DND-41 (cell line): Measurements from ENCODE around the gene POLR3G.

ENCODE experiments used
- ATAC-seq: fragments of 200-7000 bp; cut with Tn5 transposase; 3 replicates; pipeline ENCODE4 v1.9.1; 2021; ENCODE audit warnings: low read depth; ENCODE audit not compliant: insufficient read depth
- DNase-seq: peaks from one replicate; pipeline ENCODE4 v3.0.0-alpha.2; 2020
- H2AFZ ChIP-seq: 2 replicates; pipeline ENCODE4 v1.6.0; 2012; ENCODE audit warnings: low read depth, low read length
- H3K27ac ChIP-seq: 2 replicates; pipeline ENCODE4 v1.5.1; 2012; ENCODE audit warnings: low read length, inconsistent platforms
- H3K27me3 ChIP-seq: fragments of 200-600 bp; sonication (generic); 2 replicates; pipeline ENCODE4 v1.6.0; 2012; ENCODE audit warnings: low read length, mild to moderate bottlenecking, inconsistent platforms; ENCODE audit not compliant: insufficient read depth, poor library complexity
- H3K36me3 ChIP-seq: 2 replicates; pipeline ENCODE4 v1.5.1; 2012; ENCODE audit warnings: low read length, inconsistent platforms; ENCODE audit not compliant: insufficient read depth
- H3K4me1 ChIP-seq: 2 replicates; pipeline ENCODE4 v1.5.1; 2012; ENCODE audit warnings: mild to moderate bottlenecking, low read length; ENCODE audit not compliant: insufficient read depth
- H3K4me2 ChIP-seq: 2 replicates; pipeline ENCODE4 v1.6.0; 2012; ENCODE audit warnings: mild to moderate bottlenecking, moderate library complexity, low read length, inconsistent platforms; ENCODE audit not compliant: insufficient read depth
- H3K4me3 ChIP-seq, 2 experiments: fragments of 200-600 bp in 1 of 2; shearing (Covaris generic) in 1 of 2; 2 replicates each; pipeline ENCODE4 v1.5.1; 2012 to 2016; ENCODE audit warnings: inconsistent platforms in 2 of 2, low read length in 2 of 2, mild to moderate bottlenecking in 2 of 2, low read depth in 1 of 2, moderate library complexity in 1 of 2
- H3K79me2 ChIP-seq: 2 replicates; pipeline ENCODE4 v1.6.0; 2012; ENCODE audit warnings: low read length, inconsistent platforms; ENCODE audit not compliant: insufficient read depth
- H3K9ac ChIP-seq: 2 replicates; pipeline ENCODE4 v1.6.0; 2012; ENCODE audit warnings: low read depth, mild to moderate bottlenecking, inconsistent platforms, low read length, moderate library complexity
- H3K9me3 ChIP-seq: 2 replicates; pipeline ENCODE4 v1.5.1; 2012; ENCODE audit warnings: low read length, moderate library complexity, mild to moderate bottlenecking, inconsistent platforms; ENCODE audit not compliant: insufficient read depth, severe bottlenecking
- H4K20me1 ChIP-seq: 2 replicates; pipeline ENCODE4 v1.6.0; 2012; ENCODE audit warnings: low read length; ENCODE audit not compliant: insufficient read depth
- EZH2 ChIP-seq: IDR thresholded peaks from 3 replicates; pipeline ENCODE4 v1.6.1; 2012; ENCODE audit warnings: borderline replicate concordance, low read depth, mild to moderate bottlenecking, moderate library complexity, low read length, inconsistent platforms; ENCODE audit not compliant: severe bottlenecking
- TF ChIP-seq, protein P1 (sequence below): IDR thresholded peaks from 2 replicates; pipeline ENCODE4 v1.5.1; 2012; ENCODE audit warnings: borderline replicate concordance, low read length, moderate library complexity, mild to moderate bottlenecking; ENCODE audit not compliant: poor library complexity, severe bottlenecking; ENCODE audit errors: extremely low read depth

POLR3G gene

DNA sequence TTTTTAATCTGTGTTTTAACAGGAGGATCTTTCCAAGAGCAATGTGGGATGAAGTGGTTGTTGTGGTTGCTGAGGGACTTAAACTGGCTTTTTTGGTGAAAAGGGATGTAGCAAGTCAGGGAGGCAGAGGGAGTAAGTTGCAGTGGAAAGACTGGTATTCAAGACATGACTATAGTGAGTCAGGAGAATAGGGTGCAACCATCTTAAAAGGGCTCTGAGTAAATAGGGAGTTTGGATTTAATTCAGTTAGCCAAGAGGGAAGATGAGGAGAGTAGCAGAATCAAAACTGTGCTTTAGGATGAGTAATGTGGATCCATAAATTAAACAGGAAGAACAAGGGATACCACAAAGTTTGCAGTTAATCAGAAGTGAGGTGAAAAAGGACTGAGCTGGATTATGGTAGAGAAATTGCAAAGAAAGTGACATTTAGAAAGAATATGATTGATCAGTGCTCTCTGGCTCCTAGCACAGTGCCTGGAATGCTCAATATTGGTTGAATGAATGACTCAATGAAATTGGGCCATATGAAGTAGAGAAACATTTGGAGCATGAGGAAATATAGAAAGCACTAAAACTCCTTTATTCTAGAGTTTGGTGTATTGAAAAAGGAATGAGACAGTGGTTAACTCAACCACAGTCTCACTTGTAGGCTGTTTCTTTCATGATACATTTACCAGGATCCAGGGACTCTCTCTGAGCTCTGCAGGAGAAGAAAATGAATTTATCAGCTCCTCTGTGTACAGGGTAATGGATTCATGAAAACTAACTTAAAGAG lies 5.1 kb downstream of the POLR3G start:
- H3K36me3 ChIP-seq = no peaks in the 10 kb centered on the region
- TF ChIP-seq, protein P1, sequence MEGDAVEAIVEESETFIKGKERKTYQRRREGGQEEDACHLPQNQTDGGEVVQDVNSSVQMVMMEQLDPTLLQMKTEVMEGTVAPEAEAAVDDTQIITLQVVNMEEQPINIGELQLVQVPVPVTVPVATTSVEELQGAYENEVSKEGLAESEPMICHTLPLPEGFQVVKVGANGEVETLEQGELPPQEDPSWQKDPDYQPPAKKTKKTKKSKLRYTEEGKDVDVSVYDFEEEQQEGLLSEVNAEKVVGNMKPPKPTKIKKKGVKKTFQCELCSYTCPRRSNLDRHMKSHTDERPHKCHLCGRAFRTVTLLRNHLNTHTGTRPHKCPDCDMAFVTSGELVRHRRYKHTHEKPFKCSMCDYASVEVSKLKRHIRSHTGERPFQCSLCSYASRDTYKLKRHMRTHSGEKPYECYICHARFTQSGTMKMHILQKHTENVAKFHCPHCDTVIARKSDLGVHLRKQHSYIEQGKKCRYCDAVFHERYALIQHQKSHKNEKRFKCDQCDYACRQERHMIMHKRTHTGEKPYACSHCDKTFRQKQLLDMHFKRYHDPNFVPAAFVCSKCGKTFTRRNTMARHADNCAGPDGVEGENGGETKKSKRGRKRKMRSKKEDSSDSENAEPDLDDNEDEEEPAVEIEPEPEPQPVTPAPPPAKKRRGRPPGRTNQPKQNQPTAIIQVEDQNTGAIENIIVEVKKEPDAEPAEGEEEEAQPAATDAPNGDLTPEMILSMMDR = no peak
- no peak for TF ChIP-seq EZH2
- no peaks in the 10 kb centered on the region for H3K9me3 ChIP-seq
- no peaks in the 10 kb centered on the region for H4K20me1 ChIP-seq
- H2AFZ ChIP-seq = no peak overlapping the region
- no peak overlapping the region for H3K4me2 ChIP-seq
- H3K79me2 ChIP-seq = peaks cover 4% of the 10 kb centered on the region
- DNase-seq = no peak
- H3K4me1 ChIP-seq = peaks cover 33% of the 10 kb centered on the region
- no peak overlapping the region for H3K27ac ChIP-seq
- no peak for ATAC-seq
- H3K27me3 ChIP-seq = no peaks in the 10 kb centered on the region
- no peak overlapping the region for H3K9ac ChIP-seq
- H3K4me3 ChIP-seq = no peak overlapping the region

DNA sequence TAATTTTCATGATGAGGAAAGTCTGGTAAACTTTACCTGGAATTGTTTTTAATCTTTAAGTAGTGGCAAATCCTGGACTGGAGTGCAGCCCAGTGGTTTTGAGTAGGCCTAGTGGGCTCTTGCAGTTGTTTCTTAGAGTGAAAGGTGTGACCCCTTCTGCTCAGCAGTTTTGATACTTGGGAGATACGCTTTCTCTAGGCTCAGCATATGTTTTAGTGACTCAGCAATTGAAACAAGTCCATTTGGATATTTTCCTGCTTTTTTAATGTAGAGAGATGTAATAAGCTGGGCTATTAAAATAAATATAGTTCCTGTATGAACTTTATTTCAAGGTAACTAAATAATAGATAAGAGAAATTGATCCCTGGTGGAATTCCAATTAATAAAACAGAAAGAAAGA lies 6.0 kb downstream of the POLR3G start:
- Histone ChIP-seq H3K79me2 (no peaks in the 10 kb centered on the region), H3K27me3 (no peaks in the 10 kb centered on the region), H3K9ac (no peak overlapping the region), H3K4me3 (no peak overlapping the region), H4K20me1 (no peaks in the 10 kb centered on the region), H3K4me2 (no peak overlapping the region), H3K9me3 (no peaks in the 10 kb centered on the region), H3K36me3 (peaks cover 6% of the 10 kb centered on the region; the same call in 1 of the 2 replicates), H2AFZ (no peak overlapping the region), H3K27ac (no peak overlapping the region), H3K4me1 (peaks cover 24% of the 10 kb centered on the region)
- DNase-seq (no peak), ATAC-seq (no peak)
- TF ChIP-seq, protein P1 = no peak
- TF ChIP-seq EZH2 = no peak

DNA sequence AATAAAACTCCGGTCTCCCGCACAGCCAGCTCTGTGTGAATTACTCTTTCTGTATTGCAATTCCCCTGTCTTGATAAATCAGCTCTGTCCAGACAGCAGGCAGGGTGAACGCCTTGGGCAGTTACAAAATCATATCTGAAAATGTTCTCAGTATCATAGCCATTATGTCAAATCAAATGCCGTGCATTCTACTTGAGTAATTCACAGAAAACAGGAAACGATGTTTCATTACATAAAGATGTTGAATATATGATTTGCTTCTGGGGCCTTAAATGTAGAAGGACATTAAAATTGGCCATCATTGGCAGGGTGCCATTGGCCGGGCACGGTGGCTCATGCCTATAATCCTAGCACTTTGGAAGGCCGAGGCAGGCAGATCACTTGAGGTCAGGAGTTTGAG lies 8.5 kb downstream of the POLR3G start:
- peaks cover 10% of the 10 kb centered on the region; the same call in 1 of the 2 replicates for H3K36me3 ChIP-seq
- no peak overlapping the region for H3K9ac ChIP-seq
- no peak overlapping the region for H3K4me3 ChIP-seq
- no peak for ATAC-seq
- H4K20me1 ChIP-seq = no peaks in the 10 kb centered on the region
- no peaks in the 10 kb centered on the region for H3K27me3 ChIP-seq
- no peaks in the 10 kb centered on the region for H3K79me2 ChIP-seq
- TF ChIP-seq EZH2 = no peak
- TF ChIP-seq, protein P1 = no peak
- no peak overlapping the region for H3K27ac ChIP-seq
- H3K4me1 ChIP-seq = no peaks in the 10 kb centered on the region
- H3K9me3 ChIP-seq = no peaks in the 10 kb centered on the region
- no peak for DNase-seq
- no peak overlapping the region for H3K4me2 ChIP-seq
- no peak overlapping the region for H2AFZ ChIP-seq
